GM18870 (cell line): ENCODE results near the gene POLR2C.

Experiments
- ATAC-seq: cut with Tn5 transposase; IDR thresholded peaks from one replicate; pipeline ENCODE4 v1.9.1; 2021; ENCODE audit warnings: moderate library complexity; ENCODE audit not compliant: unreplicated experiment

Gene POLR2C

GRCh38 chr16:57500578-57501111, 38.2 kb downstream of the POLR2C start:
- no peak for ATAC-seq

- no peak for ATAC-seq
These were observed 39.0 kb downstream of the POLR2C start for GRCh38 chr16:57501492-57501891.

- no peak for ATAC-seq
These were observed 39.7 kb downstream of the POLR2C start for GRCh38 chr16:57502048-57502775.

- ATAC-seq = no peak
These were observed 40.9 kb downstream of the POLR2C start for GRCh38 chr16:57503366-57503765.

- ATAC-seq = no peak
These were observed 41.5 kb downstream of the POLR2C start for GRCh38 chr16:57504001-57504400.

- ATAC-seq = no peak
These were observed 42.0 kb downstream of the POLR2C start for GRCh38 chr16:57504491-57504890.

- no peak for ATAC-seq
These were observed 42.7 kb downstream of the POLR2C start for GRCh38 chr16:57505169-57505568.

- no peak for ATAC-seq
These were observed 44.9 kb downstream of the POLR2C start for GRCh38 chr16:57507136-57508034.

GRCh38 chr16:57508035-57508425, 45.6 kb downstream of the POLR2C start:
- no peak for ATAC-seq

GRCh38 chr16:57509231-57509923, 46.9 kb downstream of the POLR2C start:
- no peak for ATAC-seq

GRCh38 chr16:57510016-57510871, 47.8 kb downstream of the POLR2C start:
- no peak for ATAC-seq

GRCh38 chr16:57512296-57513001, 50.0 kb downstream of the POLR2C start:
- no peak for ATAC-seq

GRCh38 chr16:57513371-57514102, 51.1 kb downstream of the POLR2C start:
- no peak for ATAC-seq

- ATAC-seq = no peak
These were observed 51.9 kb downstream of the POLR2C start for GRCh38 chr16:57514371-57514770.

GRCh38 chr16:57514791-57515600, 52.5 kb downstream of the POLR2C start:
- ATAC-seq = no peak

- ATAC-seq = no peak
These were observed 53.8 kb downstream of the POLR2C start for GRCh38 chr16:57516176-57516725.

GRCh38 chr16:57516773-57517172, 54.3 kb downstream of the POLR2C start:
- ATAC-seq = no peak
